Measurements from ENCODE around the gene NFASC. TPM values are rescaled to one million over a fixed set of nuclear protein-coding genes. Genes with fewer than 3 reads are reported as not detected.

NFASC gene
- polyA plus RNA-seq, 3 donors, result 0.08 TPM; not detected in 2

DNA sequence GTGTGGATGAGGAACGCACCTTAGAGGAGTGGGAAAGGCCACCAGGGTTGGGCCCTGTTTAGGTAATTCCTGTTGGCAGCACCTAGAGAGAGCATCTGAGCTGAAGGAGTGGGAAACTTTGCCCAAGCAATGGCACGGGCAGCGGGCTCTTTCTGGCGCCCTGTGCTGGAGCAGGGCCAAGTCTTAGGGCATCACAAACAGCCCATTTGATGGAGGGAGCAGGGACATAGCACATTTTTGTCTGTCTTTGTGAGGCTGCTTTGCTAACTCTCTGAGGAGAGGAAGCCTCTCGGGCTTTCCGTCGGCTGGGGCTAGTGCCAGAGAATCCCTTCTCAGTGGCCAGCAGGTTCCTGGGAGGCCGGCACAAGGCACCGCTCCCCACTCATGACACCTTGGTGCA, 149.8 kb downstream of the NFASC start:
- H3K27me3 Mint-ChIP-seq (ENCODE audit: low read depth in 3 of 3), result peaks cover 1 to 8% (median 7%) of the 10 kb centered on the region in 3 donors
- no peak for DNase-seq
- H3K36me3 ChIP-seq (replicated peaks in 1 of 2; ENCODE audit: control insufficient read depth in 1 of 2, insufficient read depth in 2 of 2, low read length in 2 of 2), result no peaks in the 10 kb centered on the region

DNA sequence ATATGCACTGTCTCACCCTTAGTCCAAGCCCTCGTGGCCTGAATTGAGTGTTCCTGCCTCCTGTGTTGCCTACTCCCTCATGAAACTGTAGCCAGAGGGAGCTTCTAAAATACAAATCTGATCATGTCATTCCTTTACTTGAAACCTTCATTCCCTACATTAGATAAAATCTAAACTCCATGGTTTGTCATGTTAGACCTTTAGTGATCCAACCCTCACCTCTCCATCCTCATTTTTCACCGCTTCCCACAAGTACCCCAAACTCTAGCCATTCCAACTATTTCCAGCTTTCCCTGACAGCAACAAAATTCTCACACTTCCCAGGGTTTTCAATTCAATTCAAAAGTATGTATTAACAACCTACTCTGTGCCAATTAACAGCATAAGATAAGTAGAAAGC, 154.0 kb downstream of the NFASC start:
- H3K27me3 ChIP-seq (ENCODE audit: control insufficient read depth in 2 of 2, insufficient read depth in 2 of 2, low read length in 2 of 2), result no peaks in the 10 kb centered on the region
- Mint-ChIP-seq H3K36me3 (no peaks in the 10 kb centered on the region), H3K4me1 (no peaks in the 10 kb centered on the region), H3K27me3 (ENCODE audit: low read depth in 3 of 3) (peaks cover 0 to 7% (median 6%) of the 10 kb centered on the region in 3 donors), H3K9me3 (no peaks in the 10 kb centered on the region), H3K27ac (no peak overlapping the region), H3K4me3 (no peak overlapping the region)
- no peaks in the 10 kb centered on the region for H3K79me2 ChIP-seq (ENCODE audit: insufficient read depth, low read length)
- WGBS (ENCODE audit: insufficient coverage), result 90% methylated on average over 2 of the region's 2 CpGs
- no peaks in the 10 kb centered on the region for H3K9me3 ChIP-seq (replicated peaks in 1 of 2; ENCODE audit: control insufficient read depth in 1 of 2, insufficient read depth in 1 of 2, low read length in 2 of 2)
- intact Hi-C loops (cut with micrococcal nuclease), result no loop called here
- TF ChIP-seq, protein P1, sequence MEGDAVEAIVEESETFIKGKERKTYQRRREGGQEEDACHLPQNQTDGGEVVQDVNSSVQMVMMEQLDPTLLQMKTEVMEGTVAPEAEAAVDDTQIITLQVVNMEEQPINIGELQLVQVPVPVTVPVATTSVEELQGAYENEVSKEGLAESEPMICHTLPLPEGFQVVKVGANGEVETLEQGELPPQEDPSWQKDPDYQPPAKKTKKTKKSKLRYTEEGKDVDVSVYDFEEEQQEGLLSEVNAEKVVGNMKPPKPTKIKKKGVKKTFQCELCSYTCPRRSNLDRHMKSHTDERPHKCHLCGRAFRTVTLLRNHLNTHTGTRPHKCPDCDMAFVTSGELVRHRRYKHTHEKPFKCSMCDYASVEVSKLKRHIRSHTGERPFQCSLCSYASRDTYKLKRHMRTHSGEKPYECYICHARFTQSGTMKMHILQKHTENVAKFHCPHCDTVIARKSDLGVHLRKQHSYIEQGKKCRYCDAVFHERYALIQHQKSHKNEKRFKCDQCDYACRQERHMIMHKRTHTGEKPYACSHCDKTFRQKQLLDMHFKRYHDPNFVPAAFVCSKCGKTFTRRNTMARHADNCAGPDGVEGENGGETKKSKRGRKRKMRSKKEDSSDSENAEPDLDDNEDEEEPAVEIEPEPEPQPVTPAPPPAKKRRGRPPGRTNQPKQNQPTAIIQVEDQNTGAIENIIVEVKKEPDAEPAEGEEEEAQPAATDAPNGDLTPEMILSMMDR (IDR thresholded peaks at IDR 0.05), result no peak
- H3K27ac ChIP-seq (ENCODE audit: low read depth in 1 of 2, low read length in 2 of 2), result no peak overlapping the region
- no peaks in the 10 kb centered on the region for H4K20me1 ChIP-seq (ENCODE audit: insufficient read depth, low read length)
- H3K36me3 ChIP-seq (replicated peaks in 1 of 2; ENCODE audit: control insufficient read depth in 1 of 2, insufficient read depth in 2 of 2, low read length in 2 of 2), result no peaks in the 10 kb centered on the region
- no peaks in the 10 kb centered on the region for H3K4me1 ChIP-seq (ENCODE audit: control insufficient read depth in 1 of 2, insufficient read depth in 2 of 2, low read length in 2 of 2)
- H3K4me3 ChIP-seq (replicated peaks in 1 of 3; ENCODE audit: low read depth in 2 of 3, low read length in 3 of 3), result no peak overlapping the region
- DNase-seq, result no peak
- no peak overlapping the region for H3K4me2 ChIP-seq (replicated peaks; ENCODE audit: extremely low read depth, low read length, poor library complexity, severe bottlenecking)
- no peak overlapping the region for H3K9ac ChIP-seq (ENCODE audit: insufficient read depth, low read length, poor library complexity, severe bottlenecking)
- H2AFZ ChIP-seq (ENCODE audit: insufficient read depth, low read depth, low read length, poor library complexity, severe bottlenecking), result no peak overlapping the region

More for the DNA sequence above, 149.8 kb downstream of the NFASC start:
- Mint-ChIP-seq H3K27ac (no peak overlapping the region), H3K36me3 (no peaks in the 10 kb centered on the region), H3K9me3 (peaks cover 0 to 2% (median 0%) of the 10 kb centered on the region in 7 donors), H3K4me1 (no peaks in the 10 kb centered on the region), H3K4me3 (no peak overlapping the region)
- Histone ChIP-seq H4K20me1 (ENCODE audit: insufficient read depth, low read length) (no peaks in the 10 kb centered on the region), H2AFZ (ENCODE audit: insufficient read depth, low read depth, low read length, poor library complexity, severe bottlenecking) (no peak overlapping the region), H3K4me3 (replicated peaks in 1 of 3; ENCODE audit: low read depth in 2 of 3, low read length in 3 of 3) (no peak overlapping the region), H3K4me2 (replicated peaks; ENCODE audit: extremely low read depth, low read length, poor library complexity, severe bottlenecking) (no peak overlapping the region), H3K27me3 (ENCODE audit: control insufficient read depth in 2 of 2, insufficient read depth in 2 of 2, low read length in 2 of 2) (no peaks in the 10 kb centered on the region), H3K4me1 (ENCODE audit: control insufficient read depth in 1 of 2, insufficient read depth in 2 of 2, low read length in 2 of 2) (no peaks in the 10 kb centered on the region), H3K79me2 (ENCODE audit: insufficient read depth, low read length) (no peaks in the 10 kb centered on the region), H3K9me3 (replicated peaks in 1 of 2; ENCODE audit: control insufficient read depth in 1 of 2, insufficient read depth in 1 of 2, low read length in 2 of 2) (no peaks in the 10 kb centered on the region), H3K9ac (ENCODE audit: insufficient read depth, low read length, poor library complexity, severe bottlenecking) (no peak overlapping the region), H3K27ac (ENCODE audit: low read depth in 1 of 2, low read length in 2 of 2) (no peak overlapping the region)
- intact Hi-C loops (cut with micrococcal nuclease), result no loop called here
- TF ChIP-seq, protein P1 (IDR thresholded peaks at IDR 0.05), result no peak
- 95% methylated on average over 9 of the region's 9 CpGs for WGBS (ENCODE audit: insufficient coverage)

Data from CD14-positive monocyte (primary cell).